ENCODE data around the gene AOPEP.
A peak's percentile ranks its signal among the peaks of the same experiment; 100 is the strongest.

Gene AOPEP

DNA sequence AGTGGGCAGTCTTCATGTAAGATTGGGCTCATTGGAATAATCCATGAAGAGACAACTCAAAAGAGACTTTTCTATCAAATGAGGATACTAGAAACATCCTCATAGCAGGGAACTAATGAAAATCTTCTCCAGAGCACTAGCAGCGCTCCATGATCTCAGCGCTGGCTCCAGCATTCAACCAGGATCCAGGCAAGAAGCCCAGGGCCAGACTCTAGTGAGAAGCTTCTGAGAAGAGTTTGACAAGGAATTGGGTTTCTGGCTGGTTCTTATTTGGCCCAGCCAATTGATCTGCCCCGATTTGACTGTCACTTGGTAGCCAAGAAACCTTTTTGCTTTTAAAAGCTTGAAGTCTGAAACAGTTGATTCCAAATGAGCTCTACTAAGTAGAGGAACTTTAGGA, 60.1 kb downstream of the AOPEP start:
- Histone ChIP-seq H3K9ac (ENCODE audit: low read depth in 1 of 2, low read length in 2 of 2) (no peak overlapping the region), H3K36me3 (ENCODE audit: control insufficient read depth in 2 of 2, insufficient read depth in 2 of 2, low read length in 2 of 2) (no peaks in the 10 kb centered on the region), H3K4me3 (ENCODE audit: low read length in 2 of 2) (no peak overlapping the region), H3K27ac (ENCODE audit: low read depth in 2 of 2, low read length in 2 of 2) (no peak overlapping the region), H3K27me3 (ENCODE audit: control insufficient read depth in 2 of 2, insufficient read depth in 2 of 2, low read length in 2 of 2) (no peaks in the 10 kb centered on the region), H3K4me1 (ENCODE audit: control insufficient read depth in 2 of 2, insufficient read depth in 2 of 2, low read length in 2 of 2) (peaks cover 0 to 3% of the 10 kb centered on the region in 2 donors), H3K9me3 (ENCODE audit: control insufficient read depth in 2 of 2, low read length in 2 of 2) (no peaks in the 10 kb centered on the region)

- Histone ChIP-seq H3K9me3 (ENCODE audit: control insufficient read depth in 2 of 2, low read length in 2 of 2) (no peaks in the 10 kb centered on the region), H3K27ac (ENCODE audit: low read depth in 2 of 2, low read length in 2 of 2) (no peak overlapping the region), H3K27me3 (ENCODE audit: control insufficient read depth in 2 of 2, insufficient read depth in 2 of 2, low read length in 2 of 2) (no peaks in the 10 kb centered on the region), H3K4me3 (ENCODE audit: low read length in 2 of 2) (no peak overlapping the region), H3K4me1 (ENCODE audit: control insufficient read depth in 2 of 2, insufficient read depth in 2 of 2, low read length in 2 of 2) (peaks cover 2 to 6% of the 10 kb centered on the region in 2 donors), H3K9ac (ENCODE audit: low read depth in 1 of 2, low read length in 2 of 2) (no peak overlapping the region), H3K36me3 (ENCODE audit: control insufficient read depth in 2 of 2, insufficient read depth in 2 of 2, low read length in 2 of 2) (no peaks in the 10 kb centered on the region)
Observed at GRCh38 chr9:94787266-94787665, 60.8 kb downstream of the AOPEP start.

- H3K27ac ChIP-seq (ENCODE audit: low read depth in 2 of 2, low read length in 2 of 2), result no peak overlapping the region
- no peak overlapping the region for H3K9ac ChIP-seq (ENCODE audit: low read depth in 1 of 2, low read length in 2 of 2)
- H3K9me3 ChIP-seq (ENCODE audit: control insufficient read depth in 2 of 2, low read length in 2 of 2), result no peaks in the 10 kb centered on the region
- peaks cover 3 to 4% of the 10 kb centered on the region in 2 donors for H3K4me1 ChIP-seq (ENCODE audit: control insufficient read depth in 2 of 2, insufficient read depth in 2 of 2, low read length in 2 of 2)
- H3K27me3 ChIP-seq (ENCODE audit: control insufficient read depth in 2 of 2, insufficient read depth in 2 of 2, low read length in 2 of 2), result no peaks in the 10 kb centered on the region
- H3K4me3 ChIP-seq (ENCODE audit: low read length in 2 of 2), result no peak overlapping the region
- no peaks in the 10 kb centered on the region for H3K36me3 ChIP-seq (ENCODE audit: control insufficient read depth in 2 of 2, insufficient read depth in 2 of 2, low read length in 2 of 2)
Observed at GRCh38 chr9:94788570-94789105, 62.1 kb downstream of the AOPEP start.

GRCh38 chr9:94791435-94791834, 64.9 kb downstream of the AOPEP start:
- Histone ChIP-seq H3K27me3 (ENCODE audit: control insufficient read depth in 2 of 2, insufficient read depth in 2 of 2, low read length in 2 of 2) (no peaks in the 10 kb centered on the region), H3K4me3 (ENCODE audit: low read length in 2 of 2) (no peak overlapping the region), H3K27ac (ENCODE audit: low read depth in 2 of 2, low read length in 2 of 2) (no peak overlapping the region), H3K9me3 (ENCODE audit: control insufficient read depth in 2 of 2, low read length in 2 of 2) (no peaks in the 10 kb centered on the region), H3K36me3 (ENCODE audit: control insufficient read depth in 2 of 2, insufficient read depth in 2 of 2, low read length in 2 of 2) (no peaks in the 10 kb centered on the region), H3K9ac (ENCODE audit: low read depth in 1 of 2, low read length in 2 of 2) (no peak overlapping the region), H3K4me1 (ENCODE audit: control insufficient read depth in 2 of 2, insufficient read depth in 2 of 2, low read length in 2 of 2) (peaks cover 3 to 4% of the 10 kb centered on the region in 2 donors)

GRCh38 chr9:94792511-94792910, 66.0 kb downstream of the AOPEP start:
- H3K9me3 ChIP-seq (ENCODE audit: control insufficient read depth in 2 of 2, low read length in 2 of 2), result no peaks in the 10 kb centered on the region
- no peak overlapping the region for H3K4me3 ChIP-seq (ENCODE audit: low read length in 2 of 2)
- peak overlapping the region in 1 of 2 donors; percentile 15 for H3K9ac ChIP-seq (ENCODE audit: low read depth in 1 of 2, low read length in 2 of 2)
- peak overlapping the region; percentile 65 to 72 for H3K27ac ChIP-seq (ENCODE audit: low read depth in 2 of 2, low read length in 2 of 2)
- no peaks in the 10 kb centered on the region for H3K36me3 ChIP-seq (ENCODE audit: control insufficient read depth in 2 of 2, insufficient read depth in 2 of 2, low read length in 2 of 2)
- H3K4me1 ChIP-seq (ENCODE audit: control insufficient read depth in 2 of 2, insufficient read depth in 2 of 2, low read length in 2 of 2), result peaks cover 3 to 4% of the 10 kb centered on the region in 2 donors
- no peaks in the 10 kb centered on the region for H3K27me3 ChIP-seq (ENCODE audit: control insufficient read depth in 2 of 2, insufficient read depth in 2 of 2, low read length in 2 of 2)

DNA sequence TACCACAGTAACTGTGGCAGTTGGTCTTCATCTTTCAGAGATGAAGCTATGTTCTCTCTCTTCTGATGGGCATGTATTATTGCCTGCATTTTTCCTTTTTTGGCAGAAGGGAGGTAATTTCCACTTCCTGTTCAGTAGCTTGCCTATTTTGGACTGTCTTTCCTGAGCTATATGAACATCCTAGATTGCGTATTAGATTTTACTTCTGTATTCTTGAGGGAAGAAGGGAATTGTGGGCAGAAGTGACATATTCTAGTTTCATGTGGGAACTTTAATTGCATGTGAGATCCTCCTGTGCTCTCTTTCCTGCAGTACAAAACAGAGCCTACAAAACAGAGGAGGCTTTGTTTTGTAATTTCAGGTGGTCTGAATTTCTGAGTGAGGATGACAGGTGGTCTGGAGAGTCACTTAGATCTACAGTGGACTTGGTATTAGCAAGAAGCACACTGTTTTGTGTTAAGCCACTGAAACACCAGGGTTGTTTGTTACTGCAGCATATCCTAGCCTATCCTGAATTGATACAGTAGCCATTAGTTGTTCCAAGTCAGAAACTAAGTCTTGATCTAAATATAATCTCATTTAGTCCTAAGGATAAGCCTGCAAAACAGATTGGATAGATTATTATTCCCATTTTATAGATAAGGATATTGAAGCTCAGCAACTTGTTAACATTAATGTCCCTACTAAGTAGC, 68.1 kb downstream of the AOPEP start:
- peaks cover 3 to 4% of the 10 kb centered on the region in 2 donors for H3K4me1 ChIP-seq (ENCODE audit: control insufficient read depth in 2 of 2, insufficient read depth in 2 of 2, low read length in 2 of 2)

DNA sequence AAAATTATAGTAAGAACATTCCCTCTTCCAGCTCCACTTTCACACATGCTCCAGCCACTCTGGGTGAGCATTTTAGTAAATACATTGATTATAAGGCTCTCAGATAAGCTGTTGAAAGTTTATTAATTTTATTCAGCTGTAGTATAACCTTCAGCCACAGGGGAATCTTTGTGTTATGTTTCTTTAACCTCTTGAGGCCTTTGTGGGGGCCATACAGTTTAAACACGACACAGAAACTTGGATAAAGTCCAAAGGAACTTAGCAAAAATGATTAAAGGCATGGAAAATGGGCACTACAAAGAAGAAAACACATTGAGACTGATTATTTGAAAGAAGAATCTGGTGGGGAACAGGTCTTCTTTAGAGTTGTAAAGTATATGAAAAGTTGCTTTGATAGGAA, 70.2 kb downstream of the AOPEP start:
- Histone ChIP-seq H3K9me3 (ENCODE audit: control insufficient read depth in 2 of 2, low read length in 2 of 2) (no peaks in the 10 kb centered on the region), H3K36me3 (ENCODE audit: control insufficient read depth in 2 of 2, insufficient read depth in 2 of 2, low read length in 2 of 2) (peaks cover 3 to 7% of the 10 kb centered on the region in 2 donors), H3K9ac (ENCODE audit: low read depth in 1 of 2, low read length in 2 of 2) (no peak overlapping the region), H3K27me3 (ENCODE audit: control insufficient read depth in 2 of 2, insufficient read depth in 2 of 2, low read length in 2 of 2) (no peaks in the 10 kb centered on the region), H3K4me3 (ENCODE audit: low read length in 2 of 2) (no peak overlapping the region), H3K27ac (ENCODE audit: low read depth in 2 of 2, low read length in 2 of 2) (no peak overlapping the region), H3K4me1 (ENCODE audit: control insufficient read depth in 2 of 2, insufficient read depth in 2 of 2, low read length in 2 of 2) (peaks cover 3 to 9% of the 10 kb centered on the region in 2 donors)

More for the DNA sequence above, 68.1 kb downstream of the AOPEP start:
- Histone ChIP-seq H3K9me3 (ENCODE audit: control insufficient read depth in 2 of 2, low read length in 2 of 2) (no peaks in the 10 kb centered on the region), H3K27me3 (ENCODE audit: control insufficient read depth in 2 of 2, insufficient read depth in 2 of 2, low read length in 2 of 2) (no peaks in the 10 kb centered on the region), H3K36me3 (ENCODE audit: control insufficient read depth in 2 of 2, insufficient read depth in 2 of 2, low read length in 2 of 2) (no peaks in the 10 kb centered on the region), H3K9ac (ENCODE audit: low read depth in 1 of 2, low read length in 2 of 2) (no peak overlapping the region), H3K4me3 (ENCODE audit: low read length in 2 of 2) (no peak overlapping the region), H3K27ac (ENCODE audit: low read depth in 2 of 2, low read length in 2 of 2) (no peak overlapping the region)

- peaks cover 0 to 5% of the 10 kb centered on the region in 2 donors for H3K4me1 ChIP-seq (ENCODE audit: control insufficient read depth in 2 of 2, insufficient read depth in 2 of 2, low read length in 2 of 2)
- H3K27ac ChIP-seq (ENCODE audit: low read depth in 2 of 2, low read length in 2 of 2), result no peak overlapping the region
- no peaks in the 10 kb centered on the region for H3K27me3 ChIP-seq (ENCODE audit: control insufficient read depth in 2 of 2, insufficient read depth in 2 of 2, low read length in 2 of 2)
- peaks cover 3 to 7% of the 10 kb centered on the region in 2 donors for H3K36me3 ChIP-seq (ENCODE audit: control insufficient read depth in 2 of 2, insufficient read depth in 2 of 2, low read length in 2 of 2)
- H3K9me3 ChIP-seq (ENCODE audit: control insufficient read depth in 2 of 2, low read length in 2 of 2), result no peaks in the 10 kb centered on the region
- H3K4me3 ChIP-seq (ENCODE audit: low read length in 2 of 2), result no peak overlapping the region
- H3K9ac ChIP-seq (ENCODE audit: low read depth in 1 of 2, low read length in 2 of 2), result no peak overlapping the region
Observed at GRCh38 chr9:94798201-94798600, 71.7 kb downstream of the AOPEP start.

- H3K4me3 ChIP-seq (ENCODE audit: low read length in 2 of 2), result no peak overlapping the region
- H3K9ac ChIP-seq (ENCODE audit: low read depth in 1 of 2, low read length in 2 of 2), result no peak overlapping the region
- no peaks in the 10 kb centered on the region for H3K9me3 ChIP-seq (ENCODE audit: control insufficient read depth in 2 of 2, low read length in 2 of 2)
- H3K27me3 ChIP-seq (ENCODE audit: control insufficient read depth in 2 of 2, insufficient read depth in 2 of 2, low read length in 2 of 2), result no peaks in the 10 kb centered on the region
- no peak overlapping the region for H3K27ac ChIP-seq (ENCODE audit: low read depth in 2 of 2, low read length in 2 of 2)
- H3K4me1 ChIP-seq (ENCODE audit: control insufficient read depth in 2 of 2, insufficient read depth in 2 of 2, low read length in 2 of 2), result peaks cover 0 to 5% of the 10 kb centered on the region in 2 donors
- H3K36me3 ChIP-seq (ENCODE audit: control insufficient read depth in 2 of 2, insufficient read depth in 2 of 2, low read length in 2 of 2), result peaks cover 3 to 7% of the 10 kb centered on the region in 2 donors
Observed at GRCh38 chr9:94798708-94799107, 72.2 kb downstream of the AOPEP start.

DNA sequence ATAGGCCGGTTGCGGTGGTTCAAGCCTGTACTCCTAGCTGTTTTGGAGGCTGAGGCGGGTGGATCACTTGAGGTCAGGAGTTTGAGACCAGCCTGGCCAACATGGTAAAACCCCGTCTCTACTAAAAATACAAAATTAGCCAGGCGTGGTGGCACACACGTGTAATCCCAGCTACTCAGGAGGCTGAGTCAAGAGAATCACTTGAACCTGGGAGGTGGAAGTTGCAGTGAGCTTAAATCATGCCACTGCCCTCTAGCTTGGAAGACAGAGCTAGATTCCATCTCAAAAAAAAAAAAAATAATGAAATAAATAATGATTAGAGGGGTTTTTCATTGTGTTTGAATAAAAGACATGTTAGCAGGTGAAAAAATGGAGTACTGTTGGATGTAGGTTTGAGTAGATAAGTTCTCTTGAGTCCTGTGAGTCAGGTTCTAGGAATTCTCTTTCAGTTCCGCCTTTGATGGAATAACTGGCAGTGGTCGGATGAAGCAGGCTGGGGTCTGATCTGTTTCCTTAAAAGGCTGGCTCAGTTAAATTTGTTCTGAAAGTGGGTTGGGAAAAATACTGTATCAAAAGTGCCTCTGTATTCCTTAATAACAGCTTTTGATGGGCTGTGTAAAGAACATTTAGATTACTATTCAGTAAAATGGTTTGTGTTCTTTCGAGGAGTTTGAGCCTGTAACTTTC, 73.2 kb downstream of the AOPEP start:
- Histone ChIP-seq H3K27ac (ENCODE audit: low read depth in 2 of 2, low read length in 2 of 2) (peak overlapping the region in 1 of 2 donors; percentile 69), H3K4me3 (ENCODE audit: low read length in 2 of 2) (no peak overlapping the region), H3K36me3 (ENCODE audit: control insufficient read depth in 2 of 2, insufficient read depth in 2 of 2, low read length in 2 of 2) (peaks cover 3 to 7% of the 10 kb centered on the region in 2 donors), H3K27me3 (ENCODE audit: control insufficient read depth in 2 of 2, insufficient read depth in 2 of 2, low read length in 2 of 2) (no peaks in the 10 kb centered on the region), H3K9ac (ENCODE audit: low read depth in 1 of 2, low read length in 2 of 2) (no peak overlapping the region), H3K9me3 (ENCODE audit: control insufficient read depth in 2 of 2, low read length in 2 of 2) (no peaks in the 10 kb centered on the region), H3K4me1 (ENCODE audit: control insufficient read depth in 2 of 2, insufficient read depth in 2 of 2, low read length in 2 of 2) (peaks cover 1 to 5% of the 10 kb centered on the region in 2 donors)

All from mucosa of rectum (tissue), 2 donors.